ENCODE results near the gene LYSMD2.

LYSMD2 gene

GRCh38 chr15:51696566-51696965, 40.9 kb downstream of the LYSMD2 start:
- DNase-seq (ENCODE audit: low read depth, low spot score): no peak
- Histone ChIP-seq H3K27ac (ENCODE audit: low read length) (no peak overlapping the region), H3K9me3 (ENCODE audit: control insufficient read depth, insufficient read depth, low read length) (no peaks in the 10 kb centered on the region), H3K4me3 (ENCODE audit: low read length) (no peak overlapping the region), H3K4me1 (ENCODE audit: control insufficient read depth, insufficient read depth, low read length) (no peaks in the 10 kb centered on the region), H3K27me3 (ENCODE audit: control insufficient read depth, insufficient read depth, low read length) (no peaks in the 10 kb centered on the region), H3K36me3 (ENCODE audit: control insufficient read depth, insufficient read depth, low read length) (no peaks in the 10 kb centered on the region)
- WGBS (ENCODE audit: insufficient coverage, insufficient read length): no CpG with 5 or more reads among the region's 5 CpGs

GRCh38 chr15:51692154-51692553, 45.3 kb downstream of the LYSMD2 start:
- Histone ChIP-seq H3K4me1 (ENCODE audit: control insufficient read depth, insufficient read depth, low read length) (no peaks in the 10 kb centered on the region), H3K27ac (ENCODE audit: low read length) (no peak overlapping the region), H3K4me3 (ENCODE audit: low read length) (no peak overlapping the region), H3K36me3 (ENCODE audit: control insufficient read depth, insufficient read depth, low read length) (no peaks in the 10 kb centered on the region), H3K27me3 (ENCODE audit: control insufficient read depth, insufficient read depth, low read length) (no peaks in the 10 kb centered on the region), H3K9me3 (ENCODE audit: control insufficient read depth, insufficient read depth, low read length) (no peaks in the 10 kb centered on the region)
- no peak for DNase-seq (ENCODE audit: low read depth, low spot score)
- WGBS (ENCODE audit: insufficient coverage, insufficient read length): no CpG with 5 or more reads among the region's 3 CpGs

- Histone ChIP-seq H3K4me3 (ENCODE audit: low read length) (no peak overlapping the region), H3K27me3 (ENCODE audit: control insufficient read depth, insufficient read depth, low read length) (no peaks in the 10 kb centered on the region), H3K4me1 (ENCODE audit: control insufficient read depth, insufficient read depth, low read length) (no peaks in the 10 kb centered on the region), H3K36me3 (ENCODE audit: control insufficient read depth, insufficient read depth, low read length) (no peaks in the 10 kb centered on the region), H3K9me3 (ENCODE audit: control insufficient read depth, insufficient read depth, low read length) (no peaks in the 10 kb centered on the region), H3K27ac (ENCODE audit: low read length) (no peak overlapping the region)
- no peak for DNase-seq (ENCODE audit: low read depth, low spot score)
- no CpG with 5 or more reads among the region's 2 CpGs for WGBS (ENCODE audit: insufficient coverage, insufficient read length)
Measured at GRCh38 chr15:51688863-51689262, 48.6 kb downstream of the LYSMD2 start.

GRCh38 chr15:51687565-51687964, 49.9 kb downstream of the LYSMD2 start:
- WGBS (ENCODE audit: insufficient coverage, insufficient read length): no CpG with 5 or more reads among the region's 1 CpG
- no peak overlapping the region for H3K27ac ChIP-seq (ENCODE audit: low read length)
- H3K4me1 ChIP-seq (ENCODE audit: control insufficient read depth, insufficient read depth, low read length): no peaks in the 10 kb centered on the region
- no peaks in the 10 kb centered on the region for H3K27me3 ChIP-seq (ENCODE audit: control insufficient read depth, insufficient read depth, low read length)
- no peaks in the 10 kb centered on the region for H3K9me3 ChIP-seq (ENCODE audit: control insufficient read depth, insufficient read depth, low read length)
- no peaks in the 10 kb centered on the region for H3K36me3 ChIP-seq (ENCODE audit: control insufficient read depth, insufficient read depth, low read length)
- no peak for DNase-seq (ENCODE audit: low read depth, low spot score)
- no peak overlapping the region for H3K4me3 ChIP-seq (ENCODE audit: low read length)

- Histone ChIP-seq H3K9me3 (ENCODE audit: control insufficient read depth, insufficient read depth, low read length) (no peaks in the 10 kb centered on the region), H3K27ac (ENCODE audit: low read length) (no peak within 1 kb of the TSS), H3K27me3 (ENCODE audit: control insufficient read depth, insufficient read depth, low read length) (no peaks in the 10 kb centered on the region), H3K36me3 (ENCODE audit: control insufficient read depth, insufficient read depth, low read length) (no peaks in the 10 kb centered on the region), H3K4me3 (ENCODE audit: low read length) (peak within 1 kb of the TSS; percentile 62; the same call in 1 of the 2 replicates), H3K4me1 (ENCODE audit: control insufficient read depth, insufficient read depth, low read length) (no peaks in the 10 kb centered on the region)
- peak; percentile 85 for DNase-seq (ENCODE audit: low read depth, low spot score)
- no CpG with 5 or more reads among the region's 38 CpGs for WGBS (ENCODE audit: insufficient coverage, insufficient read length)
Measured at GRCh38 chr15:51681303-51681963, 56.0 kb downstream of the LYSMD2 start, which contains the start of gene SCG3. Gene SCG3 (plus strand): TSS chr15:51681503. CDS start chr15:51681756, 253 bp downstream.

GRCh38 chr15:51680321-51680720, 57.1 kb downstream of the LYSMD2 start:
- no CpG with 5 or more reads among the region's 2 CpGs for WGBS (ENCODE audit: insufficient coverage, insufficient read length)

GRCh38 chr15:51678096-51678495, 59.4 kb downstream of the LYSMD2 start:
- Histone ChIP-seq H3K36me3 (ENCODE audit: control insufficient read depth, insufficient read depth, low read length) (no peaks in the 10 kb centered on the region), H3K27ac (ENCODE audit: low read length) (no peak overlapping the region), H3K9me3 (ENCODE audit: control insufficient read depth, insufficient read depth, low read length) (no peaks in the 10 kb centered on the region), H3K4me1 (ENCODE audit: control insufficient read depth, insufficient read depth, low read length) (no peaks in the 10 kb centered on the region), H3K4me3 (ENCODE audit: low read length) (no peak overlapping the region), H3K27me3 (ENCODE audit: control insufficient read depth, insufficient read depth, low read length) (no peaks in the 10 kb centered on the region)
- DNase-seq (ENCODE audit: low read depth, low spot score): no peak
- no CpG with 5 or more reads among the region's 2 CpGs for WGBS (ENCODE audit: insufficient coverage, insufficient read length)

More at GRCh38 chr15:51680321-51680720, 57.1 kb downstream of the LYSMD2 start:
- Histone ChIP-seq H3K9me3 (ENCODE audit: control insufficient read depth, insufficient read depth, low read length) (no peaks in the 10 kb centered on the region), H3K4me3 (ENCODE audit: low read length) (no peak overlapping the region), H3K27me3 (ENCODE audit: control insufficient read depth, insufficient read depth, low read length) (no peaks in the 10 kb centered on the region), H3K27ac (ENCODE audit: low read length) (no peak overlapping the region), H3K4me1 (ENCODE audit: control insufficient read depth, insufficient read depth, low read length) (no peaks in the 10 kb centered on the region), H3K36me3 (ENCODE audit: control insufficient read depth, insufficient read depth, low read length) (no peaks in the 10 kb centered on the region)
- no peak for DNase-seq (ENCODE audit: low read depth, low spot score)

- no peaks in the 10 kb centered on the region for H3K36me3 ChIP-seq (ENCODE audit: control insufficient read depth, insufficient read depth, low read length)
- H3K4me1 ChIP-seq (ENCODE audit: control insufficient read depth, insufficient read depth, low read length): no peaks in the 10 kb centered on the region
- no peaks in the 10 kb centered on the region for H3K9me3 ChIP-seq (ENCODE audit: control insufficient read depth, insufficient read depth, low read length)
- no peaks in the 10 kb centered on the region for H3K27me3 ChIP-seq (ENCODE audit: control insufficient read depth, insufficient read depth, low read length)
- H3K27ac ChIP-seq (ENCODE audit: low read length): no peak overlapping the region
- no peak overlapping the region for H3K4me3 ChIP-seq (ENCODE audit: low read length)
- no CpG with 5 or more reads among the region's 2 CpGs for WGBS (ENCODE audit: insufficient coverage, insufficient read length)
- DNase-seq (ENCODE audit: low read depth, low spot score): no peak
Measured at GRCh38 chr15:51677452-51677851, 60.0 kb downstream of the LYSMD2 start.

- no CpG with 5 or more reads among the region's 1 CpG for WGBS (ENCODE audit: insufficient coverage, insufficient read length)
- Histone ChIP-seq H3K27ac (ENCODE audit: low read length) (no peak overlapping the region), H3K9me3 (ENCODE audit: control insufficient read depth, insufficient read depth, low read length) (no peaks in the 10 kb centered on the region), H3K4me3 (ENCODE audit: low read length) (no peak overlapping the region), H3K27me3 (ENCODE audit: control insufficient read depth, insufficient read depth, low read length) (no peaks in the 10 kb centered on the region), H3K36me3 (ENCODE audit: control insufficient read depth, insufficient read depth, low read length) (no peaks in the 10 kb centered on the region), H3K4me1 (ENCODE audit: control insufficient read depth, insufficient read depth, low read length) (peaks cover 1% of the 10 kb centered on the region; the same call in 1 of the 2 replicates)
- no peak for DNase-seq (ENCODE audit: low read depth, low spot score)
Measured at GRCh38 chr15:51677021-51677420, 60.4 kb downstream of the LYSMD2 start.

- Histone ChIP-seq H3K36me3 (ENCODE audit: control insufficient read depth, insufficient read depth, low read length) (no peaks in the 10 kb centered on the region), H3K27ac (ENCODE audit: low read length) (no peak overlapping the region), H3K9me3 (ENCODE audit: control insufficient read depth, insufficient read depth, low read length) (no peaks in the 10 kb centered on the region), H3K4me3 (ENCODE audit: low read length) (no peak overlapping the region), H3K27me3 (ENCODE audit: control insufficient read depth, insufficient read depth, low read length) (no peaks in the 10 kb centered on the region), H3K4me1 (ENCODE audit: control insufficient read depth, insufficient read depth, low read length) (peaks cover 2% of the 10 kb centered on the region; the same call in 1 of the 2 replicates)
- WGBS (ENCODE audit: insufficient coverage, insufficient read length): no CpG with 5 or more reads among the region's 1 CpG
- no peak for DNase-seq (ENCODE audit: low read depth, low spot score)
Measured at GRCh38 chr15:51675234-51675633, 62.2 kb downstream of the LYSMD2 start.

All from iPS DF 6.9 (cell line).